K562 (cell line): ENCODE data around the gene LMOD1. TPM values are rescaled to one million over a fixed set of nuclear protein-coding genes. Genes with fewer than 3 reads are reported as not detected.

Experiments used
- BHLHE40 ChIP-seq: IDR thresholded peaks from 2 replicates; pipeline ENCODE4 v1.6.1; 2011; ENCODE audit warnings: low read length, improper control_type of control experiment
- CBFA2T3 ChIP-seq: fragments of 450-650 bp; IDR thresholded peaks from 2 replicates; pipeline ENCODE4 v1.6.1; 2017
- NFYB ChIP-seq: IDR thresholded peaks from 2 replicates; pipeline ENCODE4 v1.6.1; 2011; ENCODE audit warnings: mild to moderate bottlenecking, moderate library complexity; ENCODE audit not compliant: insufficient read length; ENCODE audit errors: extremely low read depth
- SOX6 ChIP-seq: fragments of 450-650 bp; IDR thresholded peaks from 2 replicates; pipeline ENCODE4 v1.6.1; 2014; ENCODE audit warnings: mild to moderate bottlenecking
- TARDBP ChIP-seq: fragments of 450-650 bp; IDR thresholded peaks from 2 replicates; pipeline ENCODE4 v1.6.1; 2016
- TOE1 ChIP-seq, 2 experiments: fragments of 450-650 bp in 1 of 2; sonication (generic) in 1 of 2; formaldehyde crosslinking in 1 of 2; IDR thresholded peaks; 2 replicates each; pipeline versions ENCODE4 v1.7.1 to v1.8.0; 2016 to 2022; ENCODE audit warnings: borderline replicate concordance in 2 of 2, mild to moderate bottlenecking in 2 of 2, antibody characterized with exemption in 1 of 2, inconsistent platforms in 1 of 2, low read depth in 1 of 2, missing genetic modification reagents in 1 of 2, moderate library complexity in 1 of 2
- ZNF311 ChIP-seq: fragments of 250-450 bp; sonication (Bioruptor Pico); IDR thresholded peaks from 2 replicates; pipeline ENCODE4 v1.4.0; 2020; ENCODE audit warnings: mild to moderate bottlenecking, moderate library complexity
- polyA plus RNA-seq, 8 experiments: library from polyadenylated mRNA; depleted of rRNA in 4 of 8; stranded (reverse) in 5 of 8; unstranded in 3 of 8; fragments of >200 nt; fragmentation: Nextera tagmentation in 2 of 8; fragmentation: Illumina TruSeq in 1 of 8; extraction: Ambion mirVana in 2 of 8; extraction: Trizol in 1 of 8; gene quantifications; 2 replicates each; pipeline versions ENCODE4 v1.2.1 to v1.2.3, GENCODE V29; 2011 to 2014; ENCODE audit warnings: inconsistent platforms in 1 of 8, missing spikeins in 1 of 8
- total RNA-seq, 7 experiments: library from RNA; depleted of rRNA in 6 of 7; stranded (reverse); fragments of >200 nt in 6 of 7; fragmentation: Illumina TruSeq in 2 of 7; extraction: Trizol in 2 of 7; gene quantifications; 2 replicates each; pipeline versions ENCODE4 v1.2.1 to v1.2.3, GENCODE V29; 2011 to 2021; ENCODE audit warnings: low replicate concordance in 1 of 7
- TF ChIP-seq, protein P1 (sequence below): sonication (generic); formaldehyde crosslinking; IDR thresholded peaks from 2 replicates; pipeline ENCODE4 v1.8.0; 2022; ENCODE audit warnings: mild to moderate bottlenecking, missing genetic modification reagents
- TF ChIP-seq, protein P2 (sequence below): fragments of 200-600 bp; sonication (generic); IDR thresholded peaks from one replicate; pipeline ENCODE4 v1.6.1; 2012; ENCODE audit warnings: mild to moderate bottlenecking, low read depth, low read length, inconsistent platforms
- TF ChIP-seq, protein P3 (sequence below): sonication (generic); formaldehyde crosslinking; IDR thresholded peaks from 2 replicates; pipeline ENCODE4 v1.8.1; 2023; ENCODE audit warnings: missing genetic modification reagents, mild to moderate bottlenecking, borderline replicate concordance

The LMOD1 gene
- total and polyA plus RNA-seq, 9 of the 15 experiments (the other 6 are each of a cell fraction or from before 2014, with no cell fraction given), result 0.03 to 0.54 (median 0.38) TPM; not detected in 1

DNA sequence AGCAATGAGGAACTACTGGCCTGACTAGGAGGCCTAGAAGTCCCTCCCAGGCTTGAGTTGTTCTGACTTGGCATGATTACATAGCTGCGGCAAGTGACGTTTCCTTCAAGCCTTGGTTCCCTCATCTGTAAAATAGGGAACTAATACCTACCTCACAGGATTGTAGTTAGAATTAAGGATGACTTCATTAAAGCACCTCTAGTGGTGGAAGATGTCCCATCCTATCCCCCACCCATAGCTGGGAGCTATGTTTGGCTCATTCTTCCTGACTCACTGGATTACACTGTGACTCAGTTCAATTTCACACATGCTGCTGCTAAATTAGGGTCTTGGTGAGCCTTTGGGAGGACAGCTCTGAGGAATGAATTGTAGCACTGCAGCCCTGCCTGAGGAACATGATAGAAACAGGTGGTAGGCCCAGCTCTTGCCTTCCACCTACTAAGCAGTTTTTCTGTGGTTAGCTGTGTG lies 63.6 kb downstream of the LMOD1 start (continued):
- TF ChIP-seq, protein P1, sequence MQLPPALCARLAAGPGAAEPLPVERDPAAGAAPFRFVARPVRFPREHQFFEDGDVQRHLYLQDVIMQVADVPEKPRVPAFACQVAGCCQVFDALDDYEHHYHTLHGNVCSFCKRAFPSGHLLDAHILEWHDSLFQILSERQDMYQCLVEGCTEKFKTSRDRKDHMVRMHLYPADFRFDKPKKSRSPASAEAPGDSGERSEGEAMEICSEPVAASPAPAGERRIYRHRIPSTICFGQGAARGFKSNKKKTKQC, result no peak
- TF ChIP-seq, protein P2, sequence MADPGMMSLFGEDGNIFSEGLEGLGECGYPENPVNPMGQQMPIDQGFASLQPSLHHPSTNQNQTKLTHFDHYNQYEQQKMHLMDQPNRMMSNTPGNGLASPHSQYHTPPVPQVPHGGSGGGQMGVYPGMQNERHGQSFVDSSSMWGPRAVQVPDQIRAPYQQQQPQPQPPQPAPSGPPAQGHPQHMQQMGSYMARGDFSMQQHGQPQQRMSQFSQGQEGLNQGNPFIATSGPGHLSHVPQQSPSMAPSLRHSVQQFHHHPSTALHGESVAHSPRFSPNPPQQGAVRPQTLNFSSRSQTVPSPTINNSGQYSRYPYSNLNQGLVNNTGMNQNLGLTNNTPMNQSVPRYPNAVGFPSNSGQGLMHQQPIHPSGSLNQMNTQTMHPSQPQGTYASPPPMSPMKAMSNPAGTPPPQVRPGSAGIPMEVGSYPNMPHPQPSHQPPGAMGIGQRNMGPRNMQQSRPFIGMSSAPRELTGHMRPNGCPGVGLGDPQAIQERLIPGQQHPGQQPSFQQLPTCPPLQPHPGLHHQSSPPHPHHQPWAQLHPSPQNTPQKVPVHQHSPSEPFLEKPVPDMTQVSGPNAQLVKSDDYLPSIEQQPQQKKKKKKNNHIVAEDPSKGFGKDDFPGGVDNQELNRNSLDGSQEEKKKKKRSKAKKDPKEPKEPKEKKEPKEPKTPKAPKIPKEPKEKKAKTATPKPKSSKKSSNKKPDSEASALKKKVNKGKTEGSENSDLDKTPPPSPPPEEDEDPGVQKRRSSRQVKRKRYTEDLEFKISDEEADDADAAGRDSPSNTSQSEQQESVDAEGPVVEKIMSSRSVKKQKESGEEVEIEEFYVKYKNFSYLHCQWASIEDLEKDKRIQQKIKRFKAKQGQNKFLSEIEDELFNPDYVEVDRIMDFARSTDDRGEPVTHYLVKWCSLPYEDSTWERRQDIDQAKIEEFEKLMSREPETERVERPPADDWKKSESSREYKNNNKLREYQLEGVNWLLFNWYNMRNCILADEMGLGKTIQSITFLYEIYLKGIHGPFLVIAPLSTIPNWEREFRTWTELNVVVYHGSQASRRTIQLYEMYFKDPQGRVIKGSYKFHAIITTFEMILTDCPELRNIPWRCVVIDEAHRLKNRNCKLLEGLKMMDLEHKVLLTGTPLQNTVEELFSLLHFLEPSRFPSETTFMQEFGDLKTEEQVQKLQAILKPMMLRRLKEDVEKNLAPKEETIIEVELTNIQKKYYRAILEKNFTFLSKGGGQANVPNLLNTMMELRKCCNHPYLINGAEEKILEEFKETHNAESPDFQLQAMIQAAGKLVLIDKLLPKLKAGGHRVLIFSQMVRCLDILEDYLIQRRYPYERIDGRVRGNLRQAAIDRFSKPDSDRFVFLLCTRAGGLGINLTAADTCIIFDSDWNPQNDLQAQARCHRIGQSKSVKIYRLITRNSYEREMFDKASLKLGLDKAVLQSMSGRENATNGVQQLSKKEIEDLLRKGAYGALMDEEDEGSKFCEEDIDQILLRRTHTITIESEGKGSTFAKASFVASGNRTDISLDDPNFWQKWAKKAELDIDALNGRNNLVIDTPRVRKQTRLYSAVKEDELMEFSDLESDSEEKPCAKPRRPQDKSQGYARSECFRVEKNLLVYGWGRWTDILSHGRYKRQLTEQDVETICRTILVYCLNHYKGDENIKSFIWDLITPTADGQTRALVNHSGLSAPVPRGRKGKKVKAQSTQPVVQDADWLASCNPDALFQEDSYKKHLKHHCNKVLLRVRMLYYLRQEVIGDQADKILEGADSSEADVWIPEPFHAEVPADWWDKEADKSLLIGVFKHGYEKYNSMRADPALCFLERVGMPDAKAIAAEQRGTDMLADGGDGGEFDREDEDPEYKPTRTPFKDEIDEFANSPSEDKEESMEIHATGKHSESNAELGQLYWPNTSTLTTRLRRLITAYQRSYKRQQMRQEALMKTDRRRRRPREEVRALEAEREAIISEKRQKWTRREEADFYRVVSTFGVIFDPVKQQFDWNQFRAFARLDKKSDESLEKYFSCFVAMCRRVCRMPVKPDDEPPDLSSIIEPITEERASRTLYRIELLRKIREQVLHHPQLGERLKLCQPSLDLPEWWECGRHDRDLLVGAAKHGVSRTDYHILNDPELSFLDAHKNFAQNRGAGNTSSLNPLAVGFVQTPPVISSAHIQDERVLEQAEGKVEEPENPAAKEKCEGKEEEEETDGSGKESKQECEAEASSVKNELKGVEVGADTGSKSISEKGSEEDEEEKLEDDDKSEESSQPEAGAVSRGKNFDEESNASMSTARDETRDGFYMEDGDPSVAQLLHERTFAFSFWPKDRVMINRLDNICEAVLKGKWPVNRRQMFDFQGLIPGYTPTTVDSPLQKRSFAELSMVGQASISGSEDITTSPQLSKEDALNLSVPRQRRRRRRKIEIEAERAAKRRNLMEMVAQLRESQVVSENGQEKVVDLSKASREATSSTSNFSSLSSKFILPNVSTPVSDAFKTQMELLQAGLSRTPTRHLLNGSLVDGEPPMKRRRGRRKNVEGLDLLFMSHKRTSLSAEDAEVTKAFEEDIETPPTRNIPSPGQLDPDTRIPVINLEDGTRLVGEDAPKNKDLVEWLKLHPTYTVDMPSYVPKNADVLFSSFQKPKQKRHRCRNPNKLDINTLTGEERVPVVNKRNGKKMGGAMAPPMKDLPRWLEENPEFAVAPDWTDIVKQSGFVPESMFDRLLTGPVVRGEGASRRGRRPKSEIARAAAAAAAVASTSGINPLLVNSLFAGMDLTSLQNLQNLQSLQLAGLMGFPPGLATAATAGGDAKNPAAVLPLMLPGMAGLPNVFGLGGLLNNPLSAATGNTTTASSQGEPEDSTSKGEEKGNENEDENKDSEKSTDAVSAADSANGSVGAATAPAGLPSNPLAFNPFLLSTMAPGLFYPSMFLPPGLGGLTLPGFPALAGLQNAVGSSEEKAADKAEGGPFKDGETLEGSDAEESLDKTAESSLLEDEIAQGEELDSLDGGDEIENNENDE, result no peak
- TF ChIP-seq CBFA2T3 (0 out of 2 replicates have a peak, but pooled peaks have one; percentile 16), NFYB (no peak), TARDBP (peak; percentile 70; the same call in 1 of the 2 replicates), ZNF311 (0 out of 2 replicates have a peak, but pooled peaks have one; percentile 25), TOE1 (IDR thresholded peaks at IDR 0.05; ENCODE audit: borderline replicate concordance) (no peak), TOE1 (CRISPR knock-in tag; IDR thresholded peaks at IDR 0.05; ENCODE audit: borderline replicate concordance, low read depth) (no peak), SOX6 (no peak), BHLHE40 (0 out of 2 replicates have a peak, but pooled peaks have one; percentile 6)
- TF ChIP-seq, protein P3, sequence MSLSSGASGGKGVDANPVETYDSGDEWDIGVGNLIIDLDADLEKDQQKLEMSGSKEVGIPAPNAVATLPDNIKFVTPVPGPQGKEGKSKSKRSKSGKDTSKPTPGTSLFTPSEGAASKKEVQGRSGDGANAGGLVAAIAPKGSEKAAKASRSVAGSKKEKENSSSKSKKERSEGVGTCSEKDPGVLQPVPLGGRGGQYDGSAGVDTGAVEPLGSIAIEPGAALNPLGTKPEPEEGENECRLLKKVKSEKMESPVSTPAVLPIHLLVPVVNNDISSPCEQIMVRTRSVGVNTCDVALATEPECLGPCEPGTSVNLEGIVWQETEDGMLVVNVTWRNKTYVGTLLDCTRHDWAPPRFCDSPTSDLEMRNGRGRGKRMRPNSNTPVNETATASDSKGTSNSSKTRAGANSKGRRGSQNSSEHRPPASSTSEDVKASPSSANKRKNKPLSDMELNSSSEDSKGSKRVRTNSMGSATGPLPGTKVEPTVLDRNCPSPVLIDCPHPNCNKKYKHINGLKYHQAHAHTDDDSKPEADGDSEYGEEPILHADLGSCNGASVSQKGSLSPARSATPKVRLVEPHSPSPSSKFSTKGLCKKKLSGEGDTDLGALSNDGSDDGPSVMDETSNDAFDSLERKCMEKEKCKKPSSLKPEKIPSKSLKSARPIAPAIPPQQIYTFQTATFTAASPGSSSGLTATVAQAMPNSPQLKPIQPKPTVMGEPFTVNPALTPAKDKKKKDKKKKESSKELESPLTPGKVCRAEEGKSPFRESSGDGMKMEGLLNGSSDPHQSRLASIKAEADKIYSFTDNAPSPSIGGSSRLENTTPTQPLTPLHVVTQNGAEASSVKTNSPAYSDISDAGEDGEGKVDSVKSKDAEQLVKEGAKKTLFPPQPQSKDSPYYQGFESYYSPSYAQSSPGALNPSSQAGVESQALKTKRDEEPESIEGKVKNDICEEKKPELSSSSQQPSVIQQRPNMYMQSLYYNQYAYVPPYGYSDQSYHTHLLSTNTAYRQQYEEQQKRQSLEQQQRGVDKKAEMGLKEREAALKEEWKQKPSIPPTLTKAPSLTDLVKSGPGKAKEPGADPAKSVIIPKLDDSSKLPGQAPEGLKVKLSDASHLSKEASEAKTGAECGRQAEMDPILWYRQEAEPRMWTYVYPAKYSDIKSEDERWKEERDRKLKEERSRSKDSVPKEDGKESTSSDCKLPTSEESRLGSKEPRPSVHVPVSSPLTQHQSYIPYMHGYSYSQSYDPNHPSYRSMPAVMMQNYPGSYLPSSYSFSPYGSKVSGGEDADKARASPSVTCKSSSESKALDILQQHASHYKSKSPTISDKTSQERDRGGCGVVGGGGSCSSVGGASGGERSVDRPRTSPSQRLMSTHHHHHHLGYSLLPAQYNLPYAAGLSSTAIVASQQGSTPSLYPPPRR (CRISPR knock-in tag), result no peak
